GM23338 (cell line): Measurements from ENCODE around the gene LEKR1.

Source experiments
- CREB1 ChIP-seq: fragments of 250-450 bp; sonication (Bioruptor Pico); IDR thresholded peaks from 2 replicates; pipeline ENCODE4 v1.5.0; 2020; ENCODE audit warnings: low read depth, mild to moderate bottlenecking, moderate library complexity
- ETS1 ChIP-seq: IDR thresholded peaks from 2 replicates; pipeline ENCODE4 v1.6.1; 2016; ENCODE audit warnings: antibody characterized with exemption
- EZH2 ChIP-seq: fragments of 200-600 bp; sonication (generic); IDR thresholded peaks from one replicate; pipeline ENCODE4 v1.8.0; 2017; ENCODE audit warnings: antibody characterized with exemption, mild to moderate bottlenecking, low read depth; ENCODE audit not compliant: unreplicated experiment
- EZH2phosphoT487 ChIP-seq: fragments of 200-600 bp; sonication (generic); IDR thresholded peaks from one replicate; pipeline ENCODE4 v1.8.1; 2018; ENCODE audit warnings: antibody characterized with exemption; ENCODE audit not compliant: unreplicated experiment
- JUNB ChIP-seq: IDR thresholded peaks from one replicate; pipeline ENCODE4 v1.6.1; 2016; ENCODE audit warnings: antibody characterized with exemption; ENCODE audit not compliant: unreplicated experiment
- NANOG ChIP-seq: IDR thresholded peaks from 2 replicates; pipeline ENCODE4 v1.6.1; 2016; ENCODE audit warnings: antibody characterized with exemption, borderline replicate concordance
- POLR2AphosphoS5 ChIP-seq: IDR thresholded peaks from 2 replicates; pipeline ENCODE4 v1.6.1; 2016; ENCODE audit warnings: antibody characterized with exemption, low read depth
- REST ChIP-seq: IDR thresholded peaks from one replicate; pipeline ENCODE4 v1.6.1; 2018; ENCODE audit warnings: antibody characterized with exemption; ENCODE audit not compliant: unreplicated experiment
- STAT1 ChIP-seq: IDR thresholded peaks from one replicate; pipeline ENCODE4 v1.6.1; 2016; ENCODE audit warnings: antibody characterized with exemption; ENCODE audit not compliant: unreplicated experiment
- TF ChIP-seq, protein P1 (sequence below), 2 experiments: fragments of 200-600 bp in 1 of 2; sonication (generic) in 1 of 2; conservative IDR thresholded peaks; 2 replicates each; pipeline versions ENCODE4 v1.5.1 to v1.6.1; 2016 to 2017; ENCODE audit warnings: antibody characterized with exemption in 2 of 2, low read depth in 2 of 2, mild to moderate bottlenecking in 2 of 2, moderate library complexity in 1 of 2
- TF ChIP-seq, protein P2 (sequence below): fragments of 250-450 bp; sonication (Bioruptor Pico); IDR thresholded peaks from 2 replicates; pipeline ENCODE4 v1.5.0; 2020; ENCODE audit warnings: mild to moderate bottlenecking, moderate library complexity

- TF ChIP-seq, protein P1, sequence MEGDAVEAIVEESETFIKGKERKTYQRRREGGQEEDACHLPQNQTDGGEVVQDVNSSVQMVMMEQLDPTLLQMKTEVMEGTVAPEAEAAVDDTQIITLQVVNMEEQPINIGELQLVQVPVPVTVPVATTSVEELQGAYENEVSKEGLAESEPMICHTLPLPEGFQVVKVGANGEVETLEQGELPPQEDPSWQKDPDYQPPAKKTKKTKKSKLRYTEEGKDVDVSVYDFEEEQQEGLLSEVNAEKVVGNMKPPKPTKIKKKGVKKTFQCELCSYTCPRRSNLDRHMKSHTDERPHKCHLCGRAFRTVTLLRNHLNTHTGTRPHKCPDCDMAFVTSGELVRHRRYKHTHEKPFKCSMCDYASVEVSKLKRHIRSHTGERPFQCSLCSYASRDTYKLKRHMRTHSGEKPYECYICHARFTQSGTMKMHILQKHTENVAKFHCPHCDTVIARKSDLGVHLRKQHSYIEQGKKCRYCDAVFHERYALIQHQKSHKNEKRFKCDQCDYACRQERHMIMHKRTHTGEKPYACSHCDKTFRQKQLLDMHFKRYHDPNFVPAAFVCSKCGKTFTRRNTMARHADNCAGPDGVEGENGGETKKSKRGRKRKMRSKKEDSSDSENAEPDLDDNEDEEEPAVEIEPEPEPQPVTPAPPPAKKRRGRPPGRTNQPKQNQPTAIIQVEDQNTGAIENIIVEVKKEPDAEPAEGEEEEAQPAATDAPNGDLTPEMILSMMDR (conservative IDR thresholded peaks at IDR 0.05; ENCODE audit: low read depth in 2 of 2) = no peak
- TF ChIP-seq EZH2 (no peak), REST (no peak), ETS1 (no peak), POLR2AphosphoS5 (no peak), EZH2phosphoT487 (no peak), JUNB (no peak), NANOG (no peak), STAT1 (no peak), CREB1 (CRISPR knock-in tag) (no peak)
- TF ChIP-seq, protein P2, sequence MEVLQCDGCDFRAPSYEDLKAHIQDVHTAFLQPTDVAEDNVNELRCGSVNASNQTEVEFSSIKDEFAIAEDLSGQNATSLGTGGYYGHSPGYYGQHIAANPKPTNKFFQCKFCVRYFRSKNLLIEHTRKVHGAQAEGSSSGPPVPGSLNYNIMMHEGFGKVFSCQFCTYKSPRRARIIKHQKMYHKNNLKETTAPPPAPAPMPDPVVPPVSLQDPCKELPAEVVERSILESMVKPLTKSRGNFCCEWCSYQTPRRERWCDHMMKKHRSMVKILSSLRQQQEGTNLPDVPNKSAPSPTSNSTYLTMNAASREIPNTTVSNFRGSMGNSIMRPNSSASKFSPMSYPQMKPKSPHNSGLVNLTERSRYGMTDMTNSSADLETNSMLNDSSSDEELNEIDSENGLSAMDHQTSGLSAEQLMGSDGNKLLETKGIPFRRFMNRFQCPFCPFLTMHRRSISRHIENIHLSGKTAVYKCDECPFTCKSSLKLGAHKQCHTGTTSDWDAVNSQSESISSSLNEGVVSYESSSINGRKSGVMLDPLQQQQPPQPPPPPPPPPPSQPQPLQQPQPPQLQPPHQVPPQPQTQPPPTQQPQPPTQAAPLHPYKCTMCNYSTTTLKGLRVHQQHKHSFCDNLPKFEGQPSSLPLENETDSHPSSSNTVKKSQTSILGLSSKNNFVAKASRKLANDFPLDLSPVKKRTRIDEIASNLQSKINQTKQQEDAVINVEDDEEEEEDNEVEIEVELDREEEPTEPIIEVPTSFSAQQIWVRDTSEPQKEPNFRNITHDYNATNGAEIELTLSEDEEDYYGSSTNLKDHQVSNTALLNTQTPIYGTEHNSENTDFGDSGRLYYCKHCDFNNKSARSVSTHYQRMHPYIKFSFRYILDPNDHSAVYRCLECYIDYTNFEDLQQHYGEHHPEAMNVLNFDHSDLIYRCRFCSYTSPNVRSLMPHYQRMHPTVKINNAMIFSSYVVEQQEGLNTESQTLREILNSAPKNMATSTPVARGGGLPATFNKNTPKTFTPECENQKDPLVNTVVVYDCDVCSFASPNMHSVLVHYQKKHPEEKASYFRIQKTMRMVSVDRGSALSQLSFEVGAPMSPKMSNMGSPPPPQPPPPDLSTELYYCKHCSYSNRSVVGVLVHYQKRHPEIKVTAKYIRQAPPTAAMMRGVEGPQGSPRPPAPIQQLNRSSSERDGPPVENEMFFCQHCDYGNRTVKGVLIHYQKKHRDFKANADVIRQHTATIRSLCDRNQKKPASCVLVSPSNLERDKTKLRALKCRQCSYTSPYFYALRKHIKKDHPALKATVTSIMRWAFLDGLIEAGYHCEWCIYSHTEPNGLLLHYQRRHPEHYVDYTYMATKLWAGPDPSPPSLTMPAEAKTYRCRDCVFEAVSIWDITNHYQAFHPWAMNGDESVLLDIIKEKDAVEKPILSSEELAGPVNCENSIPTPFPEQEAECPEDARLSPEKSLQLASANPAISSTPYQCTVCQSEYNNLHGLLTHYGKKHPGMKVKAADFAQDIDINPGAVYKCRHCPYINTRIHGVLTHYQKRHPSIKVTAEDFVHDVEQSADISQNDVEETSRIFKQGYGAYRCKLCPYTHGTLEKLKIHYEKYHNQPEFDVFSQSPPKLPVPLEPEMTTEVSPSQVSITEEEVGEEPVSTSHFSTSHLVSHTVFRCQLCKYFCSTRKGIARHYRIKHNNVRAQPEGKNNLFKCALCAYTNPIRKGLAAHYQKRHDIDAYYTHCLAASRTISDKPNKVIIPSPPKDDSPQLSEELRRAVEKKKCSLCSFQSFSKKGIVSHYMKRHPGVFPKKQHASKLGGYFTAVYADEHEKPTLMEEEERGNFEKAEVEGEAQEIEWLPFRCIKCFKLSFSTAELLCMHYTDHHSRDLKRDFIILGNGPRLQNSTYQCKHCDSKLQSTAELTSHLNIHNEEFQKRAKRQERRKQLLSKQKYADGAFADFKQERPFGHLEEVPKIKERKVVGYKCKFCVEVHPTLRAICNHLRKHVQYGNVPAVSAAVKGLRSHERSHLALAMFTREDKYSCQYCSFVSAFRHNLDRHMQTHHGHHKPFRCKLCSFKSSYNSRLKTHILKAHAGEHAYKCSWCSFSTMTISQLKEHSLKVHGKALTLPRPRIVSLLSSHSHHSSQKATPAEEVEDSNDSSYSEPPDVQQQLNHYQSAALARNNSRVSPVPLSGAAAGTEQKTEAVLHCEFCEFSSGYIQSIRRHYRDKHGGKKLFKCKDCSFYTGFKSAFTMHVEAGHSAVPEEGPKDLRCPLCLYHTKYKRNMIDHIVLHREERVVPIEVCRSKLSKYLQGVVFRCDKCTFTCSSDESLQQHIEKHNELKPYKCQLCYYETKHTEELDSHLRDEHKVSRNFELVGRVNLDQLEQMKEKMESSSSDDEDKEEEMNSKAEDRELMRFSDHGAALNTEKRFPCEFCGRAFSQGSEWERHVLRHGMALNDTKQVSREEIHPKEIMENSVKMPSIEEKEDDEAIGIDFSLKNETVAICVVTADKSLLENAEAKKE (CRISPR knock-in tag) = no peak
Observed at GRCh38 chr3:156898296-156898880, 72.2 kb downstream of the LEKR1 start.
